ENCODE data around the gene DNAJC8. TPM values are rescaled to one million over a fixed set of nuclear protein-coding genes. Genes with fewer than 3 reads are reported as not detected.
A peak's percentile ranks its signal among the peaks of the same experiment; 100 is the strongest.

Gene DNAJC8
- total and polyA plus RNA-seq, 10 of the 15 experiments (the other 5 are each of a cell fraction or from before 2014, with no cell fraction given): 91.2 to 296 (median 152) TPM

DNA sequence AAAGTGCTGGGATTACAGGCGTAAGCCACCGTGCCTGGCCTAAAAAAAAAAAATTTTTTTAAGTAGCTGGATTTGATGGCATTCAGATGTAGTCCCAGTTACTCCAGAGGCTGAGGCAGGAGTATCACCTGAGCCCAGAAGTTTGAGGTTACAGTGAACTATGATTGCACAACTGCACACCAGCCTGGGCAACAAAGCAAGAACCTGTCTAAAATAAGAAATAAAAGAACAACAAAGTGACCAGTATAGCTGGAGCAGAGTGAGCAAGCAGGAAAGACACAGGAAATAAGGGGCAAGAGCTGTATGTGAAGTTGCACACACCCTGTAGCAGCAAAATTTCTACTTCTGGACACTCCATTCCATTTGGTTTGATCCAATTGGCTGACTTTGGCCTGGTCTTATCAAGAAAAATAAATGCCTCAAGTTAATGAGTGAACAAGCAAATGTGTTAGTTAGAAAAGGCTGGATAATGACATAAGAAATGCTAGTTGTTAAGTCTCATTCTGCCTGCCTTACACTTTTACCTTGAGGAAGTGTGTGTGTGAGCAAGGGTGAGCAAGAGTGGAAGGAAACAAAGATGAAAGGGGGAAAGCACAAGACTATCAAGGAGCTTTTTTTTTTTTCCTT, 11.0 kb upstream of the DNAJC8 start:
- SMC1A ChIA-PET (ENCODE audit: uncharacterized antibody, unreplicated experiment): interaction anchor here (0.5 to 9.7 kb wide), 9 partner anchors 9 to 801 kb away, joined by 3 to 84 read pairs (median 3); partner anchors contain the start of genes ATP5IF1 and DNAJC8

DNA sequence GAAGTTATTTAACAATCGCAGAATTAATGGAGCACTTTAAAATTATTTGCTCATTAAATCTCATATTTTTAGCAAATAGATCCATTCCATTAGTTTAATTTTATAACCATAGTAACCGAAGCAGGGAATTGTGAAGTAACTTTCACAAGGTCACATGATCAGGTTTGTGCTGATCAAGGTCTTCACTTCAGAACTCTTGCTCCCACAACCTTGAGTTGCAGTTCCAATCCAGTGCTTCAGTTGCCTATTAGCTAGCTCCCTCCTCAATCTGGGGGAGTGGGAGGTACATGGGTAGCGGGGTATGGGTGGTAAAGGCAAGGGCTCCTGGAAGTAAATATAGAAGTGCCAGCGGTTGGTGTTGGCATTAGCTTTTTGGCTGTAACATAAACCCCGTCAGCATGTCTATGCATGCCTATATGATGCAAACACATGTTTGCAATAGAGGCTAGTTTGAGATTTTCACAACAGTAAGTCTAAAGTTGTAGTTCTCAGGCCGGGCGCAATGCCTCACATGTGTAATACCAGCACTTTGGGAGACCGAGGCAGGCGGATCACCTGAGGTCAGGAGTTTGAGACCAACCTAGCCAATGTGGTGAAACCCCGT, 8.9 kb upstream of the DNAJC8 start:
- FAIRE-seq (no peak), DNase-seq (ENCODE audit: low read depth, low spot score) (no peak), ATAC-seq (no peak)
- Histone ChIP-seq H3K4me3 (peak overlapping the region; percentile 15; the same call in 1 of the 2 replicates), H3K9ac (ENCODE audit: control insufficient read depth, insufficient read depth, low read length) (no peak overlapping the region), H3K4me2 (ENCODE audit: control insufficient read depth, insufficient read depth) (peak overlapping the region; percentile 53), H3K36me3 (ENCODE audit: control insufficient read depth in 2 of 2, insufficient read depth in 2 of 2, low read length in 1 of 2) (peaks cover 0 to 3% of the 10 kb centered on the region in 2 experiments; a peak in 2 of 4 replicates), H3K4me1 (ENCODE audit: control insufficient read depth, insufficient read depth, low read length) (peaks cover 40% of the 10 kb centered on the region), H2AFZ (ENCODE audit: control insufficient read depth, low read depth, low read length) (peak overlapping the region; percentile 43; the same call in 1 of the 2 replicates), H3K79me2 (ENCODE audit: control insufficient read depth, insufficient read depth, low read length) (peaks cover 24% of the 10 kb centered on the region), H4K20me1 (ENCODE audit: control insufficient read depth, insufficient read depth) (no peaks in the 10 kb centered on the region), H3K27ac (ENCODE audit: control insufficient read depth, insufficient read depth) (peak overlapping the region; percentile 54), H3K27me3 (replicated peaks in 1 of 2; ENCODE audit: control insufficient read depth in 2 of 2, insufficient read depth in 2 of 2, low read length in 1 of 2) (no peaks in the 10 kb centered on the region), H3K9me3 (replicated peaks; ENCODE audit: control insufficient read depth, insufficient read depth, low read length) (no peaks in the 10 kb centered on the region)
- 88% methylated on average over 10 of the region's 10 CpGs for WGBS (ENCODE audit: insufficient coverage, insufficient replicate concordance, low lambda C conversion rate, missing lambda C conversion rate)
- SMC1A ChIA-PET (ENCODE audit: uncharacterized antibody, unreplicated experiment): interaction anchor here (9.7 kb wide), 1 partner anchor 7 kb away, joined by 84 read pairs; the partner anchor contains the start of genes ATP5IF1 and DNAJC8
- POLR2A ChIA-PET: interaction anchor here (0.7 to 1.1 kb wide), 3 partner anchors 45 to 129 kb away, joined by 3 to 8 read pairs (median 6); no protein-coding TSS in a partner anchor
- no TSS peak for BruUV-seq (replicated peaks)
- RAD21 ChIA-PET (ENCODE audit: unreplicated experiment): interaction anchor here (0.7 kb wide), 1 partner anchor 9 kb away, joined by 3 read pairs; no protein-coding TSS in a partner anchor
- intact Hi-C loops (cut with micrococcal nuclease; ENCODE audit: unreplicated experiment): loop anchor here (10.0 kb wide), 2 partner anchors 367 to 467 kb away; partner anchors contain the start of genes STX12 and THEMIS2
- CTCF ChIA-PET: interaction anchor here (0.6 kb wide), 1 partner anchor 55 kb away, joined by 3 read pairs; no protein-coding TSS in a partner anchor
- in situ Hi-C loops (cut with MboI): no loop called here
- TF ChIP-seq STAT1 (conservative IDR thresholded peaks at IDR 0.05) (no peak), CHD1 (IDR thresholded peaks at IDR 0.05; ENCODE audit: low read depth, low read length) (no peak), ZSCAN29 (IDR thresholded peaks at IDR 0.05) (no peak), RCOR1 (conservative IDR thresholded peaks at IDR 0.05; ENCODE audit: low read depth, low read length) (no peak), RAD51 (IDR thresholded peaks at IDR 0.05) (peak; percentile 49; the same call in 1 of the 2 replicates), RELA (IDR thresholded peaks at IDR 0.05; ENCODE audit: borderline replicate concordance, partially characterized antibody) (no peak), CBX5 (IDR thresholded peaks at IDR 0.05; ENCODE audit: low read depth) (no peak), TARDBP (IDR thresholded peaks at IDR 0.05; ENCODE audit: borderline replicate concordance) (no peak), KAT2A (conservative IDR thresholded peaks at IDR 0.05; ENCODE audit: control insufficient read depth, low read depth, low read length) (no peak)
- TF ChIP-seq, protein P1, sequence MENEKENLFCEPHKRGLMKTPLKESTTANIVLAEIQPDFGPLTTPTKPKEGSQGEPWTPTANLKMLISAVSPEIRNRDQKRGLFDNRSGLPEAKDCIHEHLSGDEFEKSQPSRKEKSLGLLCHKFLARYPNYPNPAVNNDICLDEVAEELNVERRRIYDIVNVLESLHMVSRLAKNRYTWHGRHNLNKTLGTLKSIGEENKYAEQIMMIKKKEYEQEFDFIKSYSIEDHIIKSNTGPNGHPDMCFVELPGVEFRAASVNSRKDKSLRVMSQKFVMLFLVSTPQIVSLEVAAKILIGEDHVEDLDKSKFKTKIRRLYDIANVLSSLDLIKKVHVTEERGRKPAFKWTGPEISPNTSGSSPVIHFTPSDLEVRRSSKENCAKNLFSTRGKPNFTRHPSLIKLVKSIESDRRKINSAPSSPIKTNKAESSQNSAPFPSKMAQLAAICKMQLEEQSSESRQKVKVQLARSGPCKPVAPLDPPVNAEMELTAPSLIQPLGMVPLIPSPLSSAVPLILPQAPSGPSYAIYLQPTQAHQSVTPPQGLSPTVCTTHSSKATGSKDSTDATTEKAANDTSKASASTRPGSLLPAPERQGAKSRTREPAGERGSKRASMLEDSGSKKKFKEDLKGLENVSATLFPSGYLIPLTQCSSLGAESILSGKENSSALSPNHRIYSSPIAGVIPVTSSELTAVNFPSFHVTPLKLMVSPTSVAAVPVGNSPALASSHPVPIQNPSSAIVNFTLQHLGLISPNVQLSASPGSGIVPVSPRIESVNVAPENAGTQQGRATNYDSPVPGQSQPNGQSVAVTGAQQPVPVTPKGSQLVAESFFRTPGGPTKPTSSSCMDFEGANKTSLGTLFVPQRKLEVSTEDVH (IDR thresholded peaks at IDR 0.05; ENCODE audit: low read depth, partially characterized antibody): no peak

More for the DNA sequence above, 11.0 kb upstream of the DNAJC8 start:
- 90% methylated on average over 2 of the region's 2 CpGs for WGBS (ENCODE audit: insufficient coverage, insufficient replicate concordance, low lambda C conversion rate, missing lambda C conversion rate)
- Histone ChIP-seq H3K27ac (ENCODE audit: control insufficient read depth, insufficient read depth) (peak overlapping the region; percentile 85), H3K36me3 (ENCODE audit: control insufficient read depth in 2 of 2, insufficient read depth in 2 of 2, low read length in 1 of 2) (no peaks in the 10 kb centered on the region; a peak in 1 of 4 replicates), H3K27me3 (replicated peaks in 1 of 2; ENCODE audit: control insufficient read depth in 2 of 2, insufficient read depth in 2 of 2, low read length in 1 of 2) (no peaks in the 10 kb centered on the region), H3K9me3 (replicated peaks; ENCODE audit: control insufficient read depth, insufficient read depth, low read length) (no peaks in the 10 kb centered on the region), H4K20me1 (ENCODE audit: control insufficient read depth, insufficient read depth) (no peaks in the 10 kb centered on the region), H3K4me3 (no peak overlapping the region; the same call in 1 of the 2 replicates), H3K9ac (ENCODE audit: control insufficient read depth, insufficient read depth, low read length) (peak overlapping the region; percentile 88), H3K4me1 (ENCODE audit: control insufficient read depth, insufficient read depth, low read length) (peaks cover 53% of the 10 kb centered on the region), H3K4me2 (ENCODE audit: control insufficient read depth, insufficient read depth) (peak overlapping the region; percentile 58), H2AFZ (ENCODE audit: control insufficient read depth, low read depth, low read length) (no peak overlapping the region), H3K79me2 (ENCODE audit: control insufficient read depth, insufficient read depth, low read length) (peaks cover 10% of the 10 kb centered on the region)
- intact Hi-C loops (cut with micrococcal nuclease; ENCODE audit: unreplicated experiment) (loop anchor here (2.0 to 10.0 kb wide), 3 partner anchors 71 to 469 kb away; partner anchors contain the start of genes STX12 and THEMIS2), in situ Hi-C loops (cut with MboI) (no loop called here)
- RAD21 ChIA-PET (ENCODE audit: unreplicated experiment): interaction anchor here (0.7 to 4.9 kb wide), 9 partner anchors 8 to 158 kb away, joined by 3 to 54 read pairs (median 4); partner anchors contain the start of genes ATP5IF1 and PTAFR
- BruUV-seq (replicated peaks): no TSS peak
- POLR2A ChIA-PET: interaction anchor here (0.5 to 7.6 kb wide), 8 partner anchors 8 to 190 kb away, joined by 3 to 125 read pairs (median 4); partner anchors contain the start of genes ATP5IF1, MED18 and SESN2
- no peak for FAIRE-seq
- CTCF ChIA-PET: interaction anchor here (0.6 to 3.2 kb wide), 5 partner anchors 8 to 620 kb away, joined by 3 to 27 read pairs (median 3); partner anchors contain the start of genes ATP5IF1 and YTHDF2
- DNase-seq (ENCODE audit: low read depth, low spot score): no peak
- no peak for ATAC-seq
- TF ChIP-seq ETV6 (conservative IDR thresholded peaks at IDR 0.05 in 1 of 2, IDR thresholded peaks at IDR 0.05 in 1 of 2; ENCODE audit: borderline replicate concordance in 1 of 2, low read depth in 1 of 2): 0 out of 4 replicates have a peak, but pooled peaks of 1 of the 2 experiments have one; percentile 49
- TF ChIP-seq RAD51 (IDR thresholded peaks at IDR 0.05): no peak
- no peak for TF ChIP-seq ZNF274 (IDR thresholded peaks at IDR 0.05; ENCODE audit: insufficient read depth, insufficient read length)

Measured in GM12878 (cell line).